ENCODE measurements around the gene ITGB3BP. TPM values are rescaled to one million over a fixed set of nuclear protein-coding genes. Genes with fewer than 3 reads are reported as not detected.

Gene ITGB3BP
- total and polyA plus RNA-seq, 2 of the 4 experiments (the other 2 are of a cell fraction) = 8.1 to 11.9 TPM

- Histone ChIP-seq H3K14ac (replicated peaks; ENCODE audit: low read depth, low read length) (no peak overlapping the region), H3K27ac (ENCODE audit: insufficient read depth, low read length) (no peak overlapping the region), H3K4me1 (ENCODE audit: control insufficient read depth, insufficient read depth, low read length) (no peaks in the 10 kb centered on the region), H3K9me1 (ENCODE audit: insufficient read depth, low read length) (no peaks in the 10 kb centered on the region), H3K27me3 (ENCODE audit: control insufficient read depth, insufficient read depth, low read length) (no peaks in the 10 kb centered on the region), H4K20me1 (ENCODE audit: insufficient read depth, low read length) (no peaks in the 10 kb centered on the region), H4K91ac (ENCODE audit: insufficient read depth, low read depth, low read length) (no peak overlapping the region), H3K4me3 (ENCODE audit: insufficient read depth, low read depth, low read length) (no peak overlapping the region), H4K5ac (ENCODE audit: low read depth, low read length) (no peak overlapping the region), H3K9ac (ENCODE audit: low read depth, low read length) (no peak overlapping the region), H2AK9ac (replicated peaks; ENCODE audit: low read depth, low read length, poor library complexity) (no peak overlapping the region), H4K8ac (ENCODE audit: low read depth in 2 of 2, low read length in 2 of 2) (no peak overlapping the region), H3K18ac (ENCODE audit: low read depth, low read length) (no peak overlapping the region), H2BK120ac (ENCODE audit: low read depth, low read length) (no peak overlapping the region), H3K79me1 (ENCODE audit: low read depth in 1 of 2, low read length in 2 of 2) (no peaks in the 10 kb centered on the region; a peak in 1 of 4 replicates), H3K9me3 (ENCODE audit: control insufficient read depth, insufficient read depth, low read length) (no peaks in the 10 kb centered on the region), H3K56ac (ENCODE audit: extremely low read depth, insufficient read depth, low read length) (no peak overlapping the region), H2AFZ (replicated peaks; ENCODE audit: low read length, poor library complexity) (no peak overlapping the region), H3K36me3 (ENCODE audit: control insufficient read depth, insufficient read depth, low read length) (no peaks in the 10 kb centered on the region), H3K4ac (ENCODE audit: low read depth, low read length) (no peak overlapping the region), H2BK15ac (ENCODE audit: low read depth, low read length) (no peak overlapping the region), H2AK5ac (ENCODE audit: low read depth, low read length) (no peak overlapping the region), H2BK20ac (ENCODE audit: low read depth, low read length) (no peak overlapping the region), H3K23ac (ENCODE audit: low read depth, low read length) (no peak overlapping the region), H2BK5ac (ENCODE audit: low read depth, low read length, poor library complexity, severe bottlenecking) (no peak overlapping the region), H3K4me2 (ENCODE audit: low read depth, low read length) (no peak overlapping the region)
- in situ Hi-C loops (cut with MboI; ENCODE audit: low sequenced_read_pairs) (no loop called here), intact Hi-C loops (cut with micrococcal nuclease) (no loop called here), dilution Hi-C loops (cut with HindIII; ENCODE audit: low sequenced_read_pairs, unreplicated experiment) (no loop called here)
- no peak for ATAC-seq (ENCODE audit: low read depth)
- no TSS peak for BruUV-seq (replicated peaks)
- TF ChIP-seq, protein P1, sequence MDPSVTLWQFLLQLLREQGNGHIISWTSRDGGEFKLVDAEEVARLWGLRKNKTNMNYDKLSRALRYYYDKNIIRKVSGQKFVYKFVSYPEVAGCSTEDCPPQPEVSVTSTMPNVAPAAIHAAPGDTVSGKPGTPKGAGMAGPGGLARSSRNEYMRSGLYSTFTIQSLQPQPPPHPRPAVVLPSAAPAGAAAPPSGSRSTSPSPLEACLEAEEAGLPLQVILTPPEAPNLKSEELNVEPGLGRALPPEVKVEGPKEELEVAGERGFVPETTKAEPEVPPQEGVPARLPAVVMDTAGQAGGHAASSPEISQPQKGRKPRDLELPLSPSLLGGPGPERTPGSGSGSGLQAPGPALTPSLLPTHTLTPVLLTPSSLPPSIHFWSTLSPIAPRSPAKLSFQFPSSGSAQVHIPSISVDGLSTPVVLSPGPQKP (IDR thresholded peaks at IDR 0.05; ENCODE audit: borderline replicate concordance, low read depth, low read length) = no peak
- no peak for TF ChIP-seq NFE2L2 (IDR thresholded peaks at IDR 0.05; ENCODE audit: low read depth, low read length)
- no peak for TF ChIP-seq CHD1 (IDR thresholded peaks at IDR 0.05; ENCODE audit: low read depth, low read length)
- TF ChIP-seq RFX5 (IDR thresholded peaks at IDR 0.05; ENCODE audit: low read depth, low read length) = no peak
- TF ChIP-seq CTCF (conservative IDR thresholded peaks at IDR 0.05; ENCODE audit: low read depth, low read length) = no peak
- TF ChIP-seq, protein P2, sequence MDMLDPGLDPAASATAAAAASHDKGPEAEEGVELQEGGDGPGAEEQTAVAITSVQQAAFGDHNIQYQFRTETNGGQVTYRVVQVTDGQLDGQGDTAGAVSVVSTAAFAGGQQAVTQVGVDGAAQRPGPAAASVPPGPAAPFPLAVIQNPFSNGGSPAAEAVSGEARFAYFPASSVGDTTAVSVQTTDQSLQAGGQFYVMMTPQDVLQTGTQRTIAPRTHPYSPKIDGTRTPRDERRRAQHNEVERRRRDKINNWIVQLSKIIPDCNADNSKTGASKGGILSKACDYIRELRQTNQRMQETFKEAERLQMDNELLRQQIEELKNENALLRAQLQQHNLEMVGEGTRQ (IDR thresholded peaks at IDR 0.05; ENCODE audit: low read depth, low read length) = no peak
- CTCF ChIA-PET = interaction anchor here (1.1 kb wide), 1 partner anchor 10 kb away, joined by 4 read pairs; no protein-coding TSS in a partner anchor
- DNase-seq = no peak
- POLR2A ChIA-PET (ENCODE audit: unreplicated experiment) = no interaction called here
These were observed 16.2 kb downstream of the ITGB3BP start for GRCh38 chr1:63506782-63507181.
